ENCODE data around the gene SORCS3.

The SORCS3 gene

GRCh38 chr10:104922810-104923209, 281.7 kb downstream of the SORCS3 start:
- Histone ChIP-seq H3K4me3 (ENCODE audit: low read length) (no peak overlapping the region), H3K4me1 (ENCODE audit: low read length) (no peaks in the 10 kb centered on the region), H3K27ac (ENCODE audit: low read length) (no peak overlapping the region), H3K4me2 (ENCODE audit: low read depth, low read length) (no peak overlapping the region), H3K36me3 (replicated peaks; ENCODE audit: insufficient read depth, low read length) (no peaks in the 10 kb centered on the region), H3K9ac (ENCODE audit: low read length) (no peak overlapping the region), H3K27me3 (replicated peaks; ENCODE audit: insufficient read depth, low read length) (no peaks in the 10 kb centered on the region), H3F3A (ENCODE audit: insufficient read depth, low read length) (no peaks in the 10 kb centered on the region), H3K9me3 (replicated peaks; ENCODE audit: insufficient read depth, low read length) (no peaks in the 10 kb centered on the region), H4K20me1 (ENCODE audit: insufficient read depth, low read length) (no peaks in the 10 kb centered on the region), H3K9me2 (replicated peaks; ENCODE audit: insufficient read depth, low read length) (no peaks in the 10 kb centered on the region), H3K79me2 (ENCODE audit: low read length) (no peaks in the 10 kb centered on the region), H2AFZ (ENCODE audit: low read length) (no peak overlapping the region)
- no peak for DNase-seq
- no peak for TF ChIP-seq EZH2 (optimal IDR thresholded peaks at IDR 0.05; ENCODE audit: low read depth, low read length)
- TF ChIP-seq, protein P1, sequence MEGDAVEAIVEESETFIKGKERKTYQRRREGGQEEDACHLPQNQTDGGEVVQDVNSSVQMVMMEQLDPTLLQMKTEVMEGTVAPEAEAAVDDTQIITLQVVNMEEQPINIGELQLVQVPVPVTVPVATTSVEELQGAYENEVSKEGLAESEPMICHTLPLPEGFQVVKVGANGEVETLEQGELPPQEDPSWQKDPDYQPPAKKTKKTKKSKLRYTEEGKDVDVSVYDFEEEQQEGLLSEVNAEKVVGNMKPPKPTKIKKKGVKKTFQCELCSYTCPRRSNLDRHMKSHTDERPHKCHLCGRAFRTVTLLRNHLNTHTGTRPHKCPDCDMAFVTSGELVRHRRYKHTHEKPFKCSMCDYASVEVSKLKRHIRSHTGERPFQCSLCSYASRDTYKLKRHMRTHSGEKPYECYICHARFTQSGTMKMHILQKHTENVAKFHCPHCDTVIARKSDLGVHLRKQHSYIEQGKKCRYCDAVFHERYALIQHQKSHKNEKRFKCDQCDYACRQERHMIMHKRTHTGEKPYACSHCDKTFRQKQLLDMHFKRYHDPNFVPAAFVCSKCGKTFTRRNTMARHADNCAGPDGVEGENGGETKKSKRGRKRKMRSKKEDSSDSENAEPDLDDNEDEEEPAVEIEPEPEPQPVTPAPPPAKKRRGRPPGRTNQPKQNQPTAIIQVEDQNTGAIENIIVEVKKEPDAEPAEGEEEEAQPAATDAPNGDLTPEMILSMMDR (IDR thresholded peaks at IDR 0.05; ENCODE audit: low read length), result no peak
- no peak for TF ChIP-seq EZH2phosphoT487 (IDR thresholded peaks at IDR 0.05; ENCODE audit: low read length)

GRCh38 chr10:104923501-104923900, 282.4 kb downstream of the SORCS3 start:
- Histone ChIP-seq H3K27me3 (replicated peaks; ENCODE audit: insufficient read depth, low read length) (no peaks in the 10 kb centered on the region), H3K27ac (ENCODE audit: low read length) (no peak overlapping the region)

DNA sequence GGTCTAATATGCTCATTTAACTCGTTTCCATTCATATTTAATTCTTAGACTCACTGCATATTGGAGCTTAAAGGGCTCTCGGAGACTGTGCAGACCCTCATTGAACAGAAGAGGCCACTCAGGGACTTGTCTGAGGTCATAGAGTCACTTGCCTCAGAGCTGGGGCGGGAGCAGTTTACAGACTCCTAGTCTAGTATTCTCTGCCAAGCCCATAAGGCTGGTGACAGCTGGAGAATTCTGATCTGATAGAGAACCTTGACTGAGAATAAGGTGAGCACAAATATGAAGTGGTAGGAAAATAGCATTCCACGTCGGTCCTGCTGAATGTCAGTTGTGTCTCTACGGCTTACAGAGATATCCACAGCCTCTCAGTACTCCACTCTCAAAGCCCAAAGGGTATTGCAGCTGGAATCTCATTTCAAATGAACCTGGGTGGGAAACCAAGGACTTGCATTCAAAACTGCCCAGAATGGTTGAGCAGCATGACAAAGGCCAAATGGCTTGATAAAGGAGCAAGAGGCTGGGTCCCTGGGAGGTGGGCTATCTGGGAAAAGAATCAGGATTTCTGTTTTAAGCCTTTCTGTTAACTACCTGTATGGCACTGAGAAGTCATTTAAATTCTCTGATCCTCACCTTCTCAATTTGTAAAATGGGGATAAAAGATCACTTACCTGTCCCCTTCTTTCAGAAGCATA, 283.2 kb downstream of the SORCS3 start:
- no peak for DNase-seq
- Histone ChIP-seq H3K36me3 (replicated peaks; ENCODE audit: insufficient read depth, low read length) (no peaks in the 10 kb centered on the region), H4K20me1 (ENCODE audit: insufficient read depth, low read length) (no peaks in the 10 kb centered on the region), H3K27me3 (replicated peaks; ENCODE audit: insufficient read depth, low read length) (no peaks in the 10 kb centered on the region), H3F3A (ENCODE audit: insufficient read depth, low read length) (no peaks in the 10 kb centered on the region), H3K9me3 (replicated peaks; ENCODE audit: insufficient read depth, low read length) (no peaks in the 10 kb centered on the region), H3K79me2 (ENCODE audit: low read length) (no peaks in the 10 kb centered on the region), H3K4me1 (ENCODE audit: low read length) (no peaks in the 10 kb centered on the region), H3K9me2 (replicated peaks; ENCODE audit: insufficient read depth, low read length) (no peaks in the 10 kb centered on the region), H3K4me2 (ENCODE audit: low read depth, low read length) (no peak overlapping the region), H3K4me3 (ENCODE audit: low read length) (no peak overlapping the region), H2AFZ (ENCODE audit: low read length) (no peak overlapping the region), H3K9ac (ENCODE audit: low read length) (no peak overlapping the region), H3K27ac (ENCODE audit: low read length) (no peak overlapping the region)
- TF ChIP-seq EZH2phosphoT487 (IDR thresholded peaks at IDR 0.05; ENCODE audit: low read length) (no peak), EZH2 (optimal IDR thresholded peaks at IDR 0.05; ENCODE audit: low read depth, low read length) (no peak)
- TF ChIP-seq, protein P1 (IDR thresholded peaks at IDR 0.05; ENCODE audit: low read length), result no peak

More at GRCh38 chr10:104923501-104923900, 282.4 kb downstream of the SORCS3 start:
- Histone ChIP-seq H3K79me2 (ENCODE audit: low read length) (no peaks in the 10 kb centered on the region), H3K4me1 (ENCODE audit: low read length) (no peaks in the 10 kb centered on the region), H4K20me1 (ENCODE audit: insufficient read depth, low read length) (no peaks in the 10 kb centered on the region), H3K4me3 (ENCODE audit: low read length) (no peak overlapping the region), H3K9me2 (replicated peaks; ENCODE audit: insufficient read depth, low read length) (no peaks in the 10 kb centered on the region), H2AFZ (ENCODE audit: low read length) (no peak overlapping the region), H3K9ac (ENCODE audit: low read length) (no peak overlapping the region), H3K36me3 (replicated peaks; ENCODE audit: insufficient read depth, low read length) (no peaks in the 10 kb centered on the region), H3F3A (ENCODE audit: insufficient read depth, low read length) (no peaks in the 10 kb centered on the region), H3K4me2 (ENCODE audit: low read depth, low read length) (no peak overlapping the region), H3K9me3 (replicated peaks; ENCODE audit: insufficient read depth, low read length) (no peaks in the 10 kb centered on the region)
- DNase-seq, result no peak
- TF ChIP-seq EZH2 (optimal IDR thresholded peaks at IDR 0.05; ENCODE audit: low read depth, low read length), result no peak
- no peak for TF ChIP-seq EZH2phosphoT487 (IDR thresholded peaks at IDR 0.05; ENCODE audit: low read length)
- TF ChIP-seq, protein P1 (IDR thresholded peaks at IDR 0.05; ENCODE audit: low read length), result no peak

Measured in MM.1S (cell line).